CD4-positive, alpha-beta T cell (primary cell): ENCODE measurements around the gene SLC27A1. TPM values are rescaled to one million over a fixed set of nuclear protein-coding genes. Genes with fewer than 3 reads are reported as not detected.

Experiments
- ATAC-seq: fragments of 200-7000 bp; cut with Tn5 transposase; one replicate; pipeline ENCODE4 v1.10.0; 2022; ENCODE audit warnings: mild to moderate bottlenecking; ENCODE audit not compliant: poor library complexity
- CTCF ChIA-PET: fragments of 350-600 bp; sonication (Branson Sonifier 250); formaldehyde crosslinking; loops from one replicate; lab custom pipeline; 2021; ENCODE audit warnings: antibody characterized with exemption, inconsistent platforms; lab: Charles Lee
- POLR2A ChIA-PET: fragments of 350-600 bp; sonication (Branson Sonifier 250); formaldehyde crosslinking; loops from one replicate; lab custom pipeline; 2021; ENCODE audit warnings: antibody characterized with exemption, inconsistent platforms; lab: Charles Lee
- DNase-seq, 14 experiments: peaks; one replicate each; pipeline ENCODE4 v3.0.0-alpha.2; 2013 to 2020; ENCODE audit warnings: mixed read lengths in 2 of 14
- H3K27ac ChIP-seq, 2 donors: one replicate each; pipeline versions ENCODE4 v1.5.1 to v1.7.0; 2013; ENCODE audit warnings: low read length in 2 of 2, low read depth in 1 of 2, mild to moderate bottlenecking in 1 of 2
- H3K27me3 ChIP-seq, 2 experiments: 1 replicate in 1 of 2; 2 replicates in 1 of 2; pipeline versions ENCODE4 v1.6.1 to v1.7.0; 2013; ENCODE audit warnings: low read length in 2 of 2, control low read depth in 1 of 2, mild to moderate bottlenecking in 1 of 2, moderate library complexity in 1 of 2; ENCODE audit not compliant: insufficient read depth in 2 of 2, control insufficient read depth in 1 of 2
- H3K36me3 ChIP-seq: one replicate; pipeline ENCODE4 v1.6.1; 2013; ENCODE audit warnings: low read length, control low read depth; ENCODE audit not compliant: insufficient read depth
- H3K4me1 ChIP-seq: one replicate; pipeline ENCODE4 v1.6.1; 2013; ENCODE audit warnings: low read length, control low read depth; ENCODE audit not compliant: insufficient read depth
- H3K4me3 ChIP-seq: one replicate; pipeline ENCODE4 v1.5.1; 2013; ENCODE audit warnings: mild to moderate bottlenecking, low read length, moderate library complexity
- H3K9me3 ChIP-seq, 2 experiments: 1 replicate in 1 of 2; 2 replicates in 1 of 2; pipeline versions ENCODE4 v1.6.1 to v1.7.0; 2013; ENCODE audit warnings: low read length in 2 of 2, mild to moderate bottlenecking in 2 of 2, control low read depth in 1 of 2, moderate library complexity in 1 of 2; ENCODE audit not compliant: control insufficient read depth in 1 of 2, insufficient read depth in 1 of 2
- H3K27ac Mint-ChIP-seq: one replicate; pipeline ENCODE4 v1.8.0; 2020; ENCODE audit warnings: mixed read lengths
- H3K27me3 Mint-ChIP-seq: one replicate; pipeline ENCODE4 v1.8.0; 2021; ENCODE audit warnings: mixed read lengths
- H3K36me3 Mint-ChIP-seq: one replicate; pipeline ENCODE4 v1.8.0; 2021; ENCODE audit warnings: low read depth, mixed read lengths
- H3K4me1 Mint-ChIP-seq: one replicate; pipeline ENCODE4 v1.8.0; 2021; ENCODE audit warnings: low read depth, mixed read lengths
- H3K4me3 Mint-ChIP-seq: one replicate; pipeline ENCODE4 v1.8.0; 2020; ENCODE audit warnings: mild to moderate bottlenecking, mixed read lengths
- H3K9me3 Mint-ChIP-seq: one replicate; pipeline ENCODE4 v1.8.0; 2020; ENCODE audit warnings: mixed read lengths
- CTCF ChIP-seq: fragments of 200-600 bp; IDR thresholded peaks from one replicate; pipeline ENCODE4 v1.8.0; 2022; ENCODE audit warnings: antibody characterized with exemption, mild to moderate bottlenecking
- intact Hi-C, 2 experiments: fragments of 100-400 bp; cut with DNase I in 1 of 2; cut with micrococcal nuclease in 1 of 2; formaldehyde crosslinking; loops; one replicate each; pipeline versions ENCODE4 v1.15.1 to v1.9.0; 2023 to 2025; cut with DNase I, micrococcal nuclease
- total RNA-seq, 174 experiments: library from RNA in 2 of 174; stranded (reverse) in 2 of 174; gene quantifications; one replicate each; pipeline ENCODE4 v1.2.3 and lab custom pipeline; 2021 to 2026

The SLC27A1 gene
- total RNA-seq, 2 experiments from 2014 or later, result 3.0 TPM

- DNase-seq (peak in 7 of 14 experiments; percentile 16 to 58 (median 45)), ATAC-seq (no peak)
- H3K36me3 ChIP-seq, result peaks cover 12% of the 10 kb centered on the region
- intact Hi-C loops, result no loop called here
- H3K27me3 Mint-ChIP-seq, result no peaks in the 10 kb centered on the region
- peaks cover 9% of the 10 kb centered on the region for H3K36me3 Mint-ChIP-seq
- no peak for TF ChIP-seq CTCF
- H3K4me3 ChIP-seq, result no peak overlapping the region
- H3K27ac Mint-ChIP-seq, result no peak overlapping the region
- peaks cover 19% of the 10 kb centered on the region for H3K4me1 ChIP-seq
- no peaks in the 10 kb centered on the region for H3K9me3 ChIP-seq
- no peaks in the 10 kb centered on the region for H3K27me3 ChIP-seq
- H3K4me3 Mint-ChIP-seq, result no peak overlapping the region
- ChIA-PET POLR2A (no interaction called here), CTCF (no interaction called here)
- no peak overlapping the region for H3K27ac ChIP-seq
- no peaks in the 10 kb centered on the region for H3K9me3 Mint-ChIP-seq
- peaks cover 9% of the 10 kb centered on the region for H3K4me1 Mint-ChIP-seq
These were observed 45.5 kb upstream of the SLC27A1 start for GRCh38 chr19:17424743-17425365.

- no peaks in the 10 kb centered on the region for H3K4me1 Mint-ChIP-seq
- Histone ChIP-seq H3K4me1 (peaks cover 6% of the 10 kb centered on the region), H3K36me3 (no peaks in the 10 kb centered on the region), H3K4me3 (no peak overlapping the region), H3K9me3 (no peaks in the 10 kb centered on the region), H3K27ac (no peak overlapping the region), H3K27me3 (no peaks in the 10 kb centered on the region)
- ChIA-PET POLR2A (no interaction called here), CTCF (no interaction called here)
- no peaks in the 10 kb centered on the region for H3K27me3 Mint-ChIP-seq
- DNase-seq (no peak), ATAC-seq (no peak)
- intact Hi-C loops, result no loop called here
- H3K4me3 Mint-ChIP-seq, result no peak overlapping the region
- no peaks in the 10 kb centered on the region for H3K9me3 Mint-ChIP-seq
- H3K36me3 Mint-ChIP-seq, result no peaks in the 10 kb centered on the region
- no peak overlapping the region for H3K27ac Mint-ChIP-seq
- TF ChIP-seq CTCF, result no peak
These were observed 40.6 kb upstream of the SLC27A1 start for GRCh38 chr19:17429641-17430113.

- ATAC-seq, result no peak
- Histone ChIP-seq H3K27ac (no peak overlapping the region), H3K27me3 (no peaks in the 10 kb centered on the region), H3K4me3 (no peak overlapping the region), H3K4me1 (no peaks in the 10 kb centered on the region), H3K9me3 (peaks cover 0 to 5% of the 10 kb centered on the region in 2 experiments), H3K36me3 (no peaks in the 10 kb centered on the region)
- Mint-ChIP-seq H3K27ac (no peak overlapping the region), H3K4me3 (no peak overlapping the region), H3K27me3 (no peaks in the 10 kb centered on the region), H3K9me3 (no peaks in the 10 kb centered on the region), H3K36me3 (no peaks in the 10 kb centered on the region), H3K4me1 (no peaks in the 10 kb centered on the region)
- intact Hi-C loops, result no loop called here
- CTCF ChIA-PET, result no interaction called here
- DNase-seq, result no peak
- no peak for TF ChIP-seq CTCF
- POLR2A ChIA-PET, result no interaction called here
These were observed 38.9 kb upstream of the SLC27A1 start for GRCh38 chr19:17431417-17431816.
